B cell (primary cell): Measurements from ENCODE around the gene ACADS.

Source experiments
- EZH2 ChIP-seq: IDR thresholded peaks from 2 replicates; pipeline ENCODE4 v1.6.1; 2012; ENCODE audit warnings: borderline replicate concordance, low read depth, mild to moderate bottlenecking, moderate library complexity, low read length; ENCODE audit not compliant: insufficient read depth, poor library complexity, severe bottlenecking
- TF ChIP-seq, protein P1 (sequence below): fragments of 200-600 bp; IDR thresholded peaks from one replicate; pipeline ENCODE4 v1.8.0; 2022; ENCODE audit warnings: antibody characterized with exemption, mild to moderate bottlenecking

- TF ChIP-seq, protein P1, sequence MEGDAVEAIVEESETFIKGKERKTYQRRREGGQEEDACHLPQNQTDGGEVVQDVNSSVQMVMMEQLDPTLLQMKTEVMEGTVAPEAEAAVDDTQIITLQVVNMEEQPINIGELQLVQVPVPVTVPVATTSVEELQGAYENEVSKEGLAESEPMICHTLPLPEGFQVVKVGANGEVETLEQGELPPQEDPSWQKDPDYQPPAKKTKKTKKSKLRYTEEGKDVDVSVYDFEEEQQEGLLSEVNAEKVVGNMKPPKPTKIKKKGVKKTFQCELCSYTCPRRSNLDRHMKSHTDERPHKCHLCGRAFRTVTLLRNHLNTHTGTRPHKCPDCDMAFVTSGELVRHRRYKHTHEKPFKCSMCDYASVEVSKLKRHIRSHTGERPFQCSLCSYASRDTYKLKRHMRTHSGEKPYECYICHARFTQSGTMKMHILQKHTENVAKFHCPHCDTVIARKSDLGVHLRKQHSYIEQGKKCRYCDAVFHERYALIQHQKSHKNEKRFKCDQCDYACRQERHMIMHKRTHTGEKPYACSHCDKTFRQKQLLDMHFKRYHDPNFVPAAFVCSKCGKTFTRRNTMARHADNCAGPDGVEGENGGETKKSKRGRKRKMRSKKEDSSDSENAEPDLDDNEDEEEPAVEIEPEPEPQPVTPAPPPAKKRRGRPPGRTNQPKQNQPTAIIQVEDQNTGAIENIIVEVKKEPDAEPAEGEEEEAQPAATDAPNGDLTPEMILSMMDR: no peak
- TF ChIP-seq EZH2: no peak
Measured at GRCh38 chr12:120686690-120687577, 38.7 kb upstream of the ACADS start, which contains the start of gene MLEC.
